ENCODE measurements around the gene CACNB4. TPM values are rescaled to one million over a fixed set of nuclear protein-coding genes. Genes with fewer than 3 reads are reported as not detected.

Gene CACNB4
- total RNA-seq, 1 experiment from 2014 or later = 1.7 TPM

- BruUV-seq (replicated peaks) = no TSS peak
- CTCF ChIA-PET = no interaction called here
- DNase-seq (ENCODE audit: low read depth, low spot score) = no peak
- Histone ChIP-seq H3K4me1 (ENCODE audit: control insufficient read depth, insufficient read depth, low read length) (no peaks in the 10 kb centered on the region), H3K27ac (ENCODE audit: low read length) (no peak overlapping the region), H3K9me3 (ENCODE audit: control insufficient read depth, insufficient read depth, low read depth, low read length) (no peaks in the 10 kb centered on the region), H3K36me3 (ENCODE audit: control insufficient read depth, insufficient read depth, low read length) (no peaks in the 10 kb centered on the region; the same call in 1 of the 2 replicates), H3K4me3 (ENCODE audit: low read depth in 2 of 2, low read length in 2 of 2) (no peak overlapping the region), H3K27me3 (ENCODE audit: control insufficient read depth, insufficient read depth, low read length) (peaks cover 11% of the 10 kb centered on the region)
- POLR2A ChIA-PET = no interaction called here
- intact Hi-C loops (cut with micrococcal nuclease; ENCODE audit: unreplicated experiment) (no loop called here), in situ Hi-C loops (cut with HindIII; ENCODE audit: low pct_unique_long_range_greater_than_20kb, low sequenced_read_pairs) (no loop called here)
- no peak for ATAC-seq
- no peak for TF ChIP-seq TCF7L2 (IDR thresholded peaks at IDR 0.05; ENCODE audit: low read depth, low read length)
- TF ChIP-seq CTCF (IDR thresholded peaks at IDR 0.05) = no peak
- no peak for TF ChIP-seq POLR2AphosphoS5 (IDR thresholded peaks at IDR 0.05; ENCODE audit: low read depth, low read length)
- TF ChIP-seq REST (IDR thresholded peaks at IDR 0.05; ENCODE audit: insufficient read depth in 1 of 2, low read depth in 2 of 2, low read length in 1 of 2) = no peak
- TF ChIP-seq SIN3A (IDR thresholded peaks at IDR 0.05; ENCODE audit: borderline replicate concordance, insufficient read depth, low read depth, low read length) = no peak
These were observed 117.0 kb downstream of the CACNB4 start for GRCh38 chr2:151981886-151982285.

- POLR2A ChIA-PET = no interaction called here
- no peak for TF ChIP-seq CTCF (IDR thresholded peaks at IDR 0.05)
- TF ChIP-seq SIN3A (IDR thresholded peaks at IDR 0.05; ENCODE audit: borderline replicate concordance, insufficient read depth, low read depth, low read length) = no peak
- TF ChIP-seq REST (IDR thresholded peaks at IDR 0.05; ENCODE audit: insufficient read depth in 1 of 2, low read depth in 2 of 2, low read length in 1 of 2) = no peak
- TF ChIP-seq TCF7L2 (IDR thresholded peaks at IDR 0.05; ENCODE audit: low read depth, low read length) = no peak
- no peak for TF ChIP-seq POLR2AphosphoS5 (IDR thresholded peaks at IDR 0.05; ENCODE audit: low read depth, low read length)
These were observed 119.2 kb downstream of the CACNB4 start for GRCh38 chr2:151979694-151980093.

More at GRCh38 chr2:151979694-151980093, 119.2 kb downstream of the CACNB4 start:
- intact Hi-C loops (cut with micrococcal nuclease; ENCODE audit: unreplicated experiment) (no loop called here), in situ Hi-C loops (cut with HindIII; ENCODE audit: low pct_unique_long_range_greater_than_20kb, low sequenced_read_pairs) (no loop called here)
- H3K9me3 ChIP-seq (ENCODE audit: control insufficient read depth, insufficient read depth, low read depth, low read length) = no peaks in the 10 kb centered on the region
- no peak overlapping the region for H3K27ac ChIP-seq (ENCODE audit: low read length)
- ATAC-seq = no peak
- H3K27me3 ChIP-seq (ENCODE audit: control insufficient read depth, insufficient read depth, low read length) = peaks cover 12% of the 10 kb centered on the region
- H3K4me3 ChIP-seq (ENCODE audit: low read depth in 2 of 2, low read length in 2 of 2) = no peak overlapping the region
- DNase-seq (ENCODE audit: low read depth, low spot score) = no peak
- H3K36me3 ChIP-seq (ENCODE audit: control insufficient read depth, insufficient read depth, low read length) = no peaks in the 10 kb centered on the region; the same call in 1 of the 2 replicates
- CTCF ChIA-PET = no interaction called here
- no peaks in the 10 kb centered on the region for H3K4me1 ChIP-seq (ENCODE audit: control insufficient read depth, insufficient read depth, low read length)
- BruUV-seq (replicated peaks) = no TSS peak

Data from Panc1 (cell line).